Measurements from ENCODE around the gene MYOCOS.

Gene MYOCOS

DNA sequence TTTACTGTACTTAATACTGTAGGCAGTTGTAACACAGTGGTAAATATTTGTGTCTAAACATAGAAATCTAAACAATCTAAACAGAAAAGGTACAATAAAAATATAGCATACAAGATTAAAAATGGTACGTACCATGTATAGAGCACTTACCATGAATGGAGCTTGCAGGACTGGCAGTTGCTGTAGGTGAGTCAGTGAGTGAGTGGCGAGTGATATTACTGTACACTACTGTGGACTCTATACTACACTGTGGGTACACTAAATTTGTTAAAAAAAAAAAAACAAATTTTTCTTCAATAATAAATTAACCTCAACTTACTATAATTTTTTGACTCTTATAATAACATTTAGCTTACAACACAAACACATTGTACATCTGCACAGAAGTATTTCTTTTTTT, 39.5 kb upstream of the MYOCOS start:
- Histone ChIP-seq H4K12ac (ENCODE audit: low read depth, low read length) (no peak overlapping the region), H3K23ac (ENCODE audit: low read length) (no peak overlapping the region), H3K18ac (ENCODE audit: low read length) (no peak overlapping the region), H3K9me3 (ENCODE audit: insufficient read depth, low read depth, low read length) (no peaks in the 10 kb centered on the region), H4K91ac (ENCODE audit: low read depth, low read length) (no peak overlapping the region), H3K27ac (ENCODE audit: low read depth, low read length) (no peak overlapping the region), H2BK12ac (ENCODE audit: low read length) (no peak overlapping the region), H2BK5ac (ENCODE audit: low read depth, low read length, poor library complexity) (no peak overlapping the region), H2BK120ac (ENCODE audit: insufficient read depth, low read length, poor library complexity) (no peak overlapping the region), H4K8ac (ENCODE audit: low read depth, low read length) (no peak overlapping the region), H3K14ac (ENCODE audit: low read length) (no peak overlapping the region), H3K4ac (ENCODE audit: low read depth, low read length) (no peak overlapping the region), H3K9ac (ENCODE audit: low read length) (no peak overlapping the region), H2AFZ (ENCODE audit: insufficient read depth, low read length, poor library complexity) (no peak overlapping the region), H2AK5ac (ENCODE audit: low read length) (no peak overlapping the region), H3K79me2 (ENCODE audit: control insufficient read depth, insufficient read depth, low read length, poor library complexity) (no peaks in the 10 kb centered on the region), H3K79me1 (ENCODE audit: low read length) (no peaks in the 10 kb centered on the region), H3K36me3 (ENCODE audit: control insufficient read depth in 1 of 2, insufficient read depth in 2 of 2, low read length in 2 of 2) (peaks cover 26 to 42% of the 10 kb centered on the region in 2 experiments), H3K4me2 (ENCODE audit: low read length) (no peak overlapping the region), H3K4me1 (ENCODE audit: control insufficient read depth in 1 of 2, insufficient read depth in 2 of 2, low read length in 2 of 2) (no peaks in the 10 kb centered on the region), H3K4me3 (ENCODE audit: low read depth, low read length) (no peak overlapping the region), H3K27me3 (ENCODE audit: insufficient read depth, low read length) (no peaks in the 10 kb centered on the region)
- no CpG with 5 or more reads among the region's 2 CpGs for WGBS (ENCODE audit: extremely low coverage, insufficient coverage, insufficient read length)
- DNase-seq: no peak

DNA sequence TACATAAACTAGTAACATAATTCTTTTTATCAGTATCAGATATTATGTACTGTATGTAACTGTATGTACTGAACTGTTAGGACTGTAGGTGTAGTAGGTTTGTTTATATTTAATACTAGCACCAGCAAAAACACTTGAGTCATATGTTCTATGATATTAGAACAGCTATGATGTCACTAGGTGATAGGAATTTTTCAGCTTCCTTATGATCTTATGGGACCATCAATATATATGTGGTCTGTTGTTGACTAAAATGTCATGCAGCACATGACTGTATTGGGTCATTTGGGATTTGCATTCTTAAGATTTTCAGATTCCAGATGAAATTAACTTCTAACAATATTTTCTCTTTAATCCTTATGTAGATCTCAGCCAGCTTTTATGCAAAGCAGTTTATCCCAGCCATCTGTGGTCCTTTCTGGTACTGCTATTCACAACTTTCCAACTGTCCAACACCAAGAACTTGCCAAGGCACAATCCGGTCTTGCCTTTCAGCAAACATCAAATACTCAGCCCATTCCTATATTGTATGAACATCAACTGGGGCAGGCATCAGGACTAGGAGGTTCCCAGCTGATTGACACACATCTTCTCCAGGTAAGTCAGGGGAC, 38.3 kb upstream of the MYOCOS start:
- Histone ChIP-seq H2BK120ac (ENCODE audit: insufficient read depth, low read length, poor library complexity) (no peak overlapping the region), H4K12ac (ENCODE audit: low read depth, low read length) (no peak overlapping the region), H3K14ac (ENCODE audit: low read length) (no peak overlapping the region), H2AK5ac (ENCODE audit: low read length) (no peak overlapping the region), H3K4me3 (ENCODE audit: low read depth, low read length) (no peak overlapping the region), H2BK5ac (ENCODE audit: low read depth, low read length, poor library complexity) (no peak overlapping the region), H3K27ac (ENCODE audit: low read depth, low read length) (no peak overlapping the region), H2AFZ (ENCODE audit: insufficient read depth, low read length, poor library complexity) (no peak overlapping the region), H2BK12ac (ENCODE audit: low read length) (no peak overlapping the region), H3K36me3 (ENCODE audit: control insufficient read depth in 1 of 2, insufficient read depth in 2 of 2, low read length in 2 of 2) (peaks cover 22 to 37% of the 10 kb centered on the region in 2 experiments), H3K79me2 (ENCODE audit: control insufficient read depth, insufficient read depth, low read length, poor library complexity) (no peaks in the 10 kb centered on the region), H4K91ac (ENCODE audit: low read depth, low read length) (no peak overlapping the region), H3K9ac (ENCODE audit: low read length) (peak overlapping the region; percentile 72), H3K4me1 (ENCODE audit: control insufficient read depth in 1 of 2, insufficient read depth in 2 of 2, low read length in 2 of 2) (no peaks in the 10 kb centered on the region), H4K8ac (ENCODE audit: low read depth, low read length) (no peak overlapping the region), H3K4ac (ENCODE audit: low read depth, low read length) (no peak overlapping the region), H3K4me2 (ENCODE audit: low read length) (no peak overlapping the region), H3K79me1 (ENCODE audit: low read length) (no peaks in the 10 kb centered on the region), H3K23ac (ENCODE audit: low read length) (no peak overlapping the region), H3K9me3 (ENCODE audit: insufficient read depth, low read depth, low read length) (no peaks in the 10 kb centered on the region), H3K27me3 (ENCODE audit: insufficient read depth, low read length) (no peaks in the 10 kb centered on the region), H3K18ac (ENCODE audit: low read length) (no peak overlapping the region)
- WGBS (ENCODE audit: extremely low coverage, insufficient coverage, insufficient read length): no CpG with 5 or more reads among the region's 1 CpG
- no peak for DNase-seq

DNA sequence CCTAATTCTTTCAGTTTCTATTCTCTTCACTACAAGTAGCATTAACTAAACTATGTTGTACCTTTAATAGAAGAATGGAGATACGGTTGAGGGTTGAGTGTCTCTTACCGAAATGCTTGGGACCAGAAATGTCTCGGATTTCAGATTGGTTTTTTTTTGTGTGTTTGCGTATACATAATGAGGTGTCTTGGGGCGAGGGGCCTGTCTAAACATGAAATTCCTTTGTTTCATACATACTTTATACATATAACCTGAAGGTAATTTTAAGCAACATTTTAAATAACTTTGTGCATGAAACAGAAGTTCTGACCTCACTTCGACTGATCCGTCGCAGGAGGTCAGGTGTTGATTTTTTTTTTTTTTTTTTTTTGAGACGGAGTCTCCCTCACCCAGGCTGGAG, 36.3 kb upstream of the MYOCOS start:
- Histone ChIP-seq H3K27me3 (ENCODE audit: insufficient read depth, low read length) (no peaks in the 10 kb centered on the region), H3K4ac (ENCODE audit: low read depth, low read length) (no peak overlapping the region), H3K23ac (ENCODE audit: low read length) (no peak overlapping the region), H3K79me2 (ENCODE audit: control insufficient read depth, insufficient read depth, low read length, poor library complexity) (no peaks in the 10 kb centered on the region), H3K27ac (ENCODE audit: low read depth, low read length) (no peak overlapping the region), H2AK5ac (ENCODE audit: low read length) (no peak overlapping the region), H2AFZ (ENCODE audit: insufficient read depth, low read length, poor library complexity) (no peak overlapping the region), H3K14ac (ENCODE audit: low read length) (no peak overlapping the region), H2BK12ac (ENCODE audit: low read length) (no peak overlapping the region), H3K79me1 (ENCODE audit: low read length) (no peaks in the 10 kb centered on the region), H3K36me3 (ENCODE audit: control insufficient read depth in 1 of 2, insufficient read depth in 2 of 2, low read length in 2 of 2) (peaks cover 21 to 36% of the 10 kb centered on the region in 2 experiments), H4K91ac (ENCODE audit: low read depth, low read length) (no peak overlapping the region), H4K12ac (ENCODE audit: low read depth, low read length) (no peak overlapping the region), H3K9me3 (ENCODE audit: insufficient read depth, low read depth, low read length) (no peaks in the 10 kb centered on the region), H3K18ac (ENCODE audit: low read length) (no peak overlapping the region), H2BK120ac (ENCODE audit: insufficient read depth, low read length, poor library complexity) (no peak overlapping the region), H3K4me1 (ENCODE audit: control insufficient read depth in 1 of 2, insufficient read depth in 2 of 2, low read length in 2 of 2) (no peaks in the 10 kb centered on the region), H3K4me2 (ENCODE audit: low read length) (no peak overlapping the region), H3K4me3 (ENCODE audit: low read depth, low read length) (no peak overlapping the region), H4K8ac (ENCODE audit: low read depth, low read length) (no peak overlapping the region), H2BK5ac (ENCODE audit: low read depth, low read length, poor library complexity) (no peak overlapping the region), H3K9ac (ENCODE audit: low read length) (no peak overlapping the region)
- no peak for DNase-seq
- WGBS (ENCODE audit: extremely low coverage, insufficient coverage, insufficient read length): no CpG with 5 or more reads among the region's 9 CpGs

DNA sequence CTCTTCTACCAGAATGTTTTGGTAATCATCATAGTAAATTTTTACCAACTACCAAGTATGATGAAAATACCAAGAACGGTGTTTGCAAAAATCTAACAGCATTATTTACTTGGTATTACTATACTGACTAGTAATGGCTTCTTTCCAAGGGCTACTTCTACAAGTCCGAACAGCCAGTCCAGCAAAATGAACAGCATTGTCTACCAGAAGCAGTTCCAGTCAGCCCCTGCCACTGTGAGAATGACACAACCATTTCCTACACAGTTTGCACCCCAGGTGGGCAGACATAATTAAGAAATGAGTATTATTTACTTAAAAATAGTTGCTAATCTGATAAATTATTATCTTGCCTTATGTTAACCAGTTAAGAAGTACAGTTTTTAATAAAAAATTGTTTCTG, 33.8 kb upstream of the MYOCOS start:
- Histone ChIP-seq H3K4me3 (ENCODE audit: low read depth, low read length) (no peak overlapping the region), H4K12ac (ENCODE audit: low read depth, low read length) (no peak overlapping the region), H3K4me2 (ENCODE audit: low read length) (no peak overlapping the region), H3K79me1 (ENCODE audit: low read length) (no peaks in the 10 kb centered on the region), H3K9me3 (ENCODE audit: insufficient read depth, low read depth, low read length) (no peaks in the 10 kb centered on the region), H3K4ac (ENCODE audit: low read depth, low read length) (no peak overlapping the region), H4K91ac (ENCODE audit: low read depth, low read length) (no peak overlapping the region), H3K23ac (ENCODE audit: low read length) (no peak overlapping the region), H3K27me3 (ENCODE audit: insufficient read depth, low read length) (no peaks in the 10 kb centered on the region), H2AK5ac (ENCODE audit: low read length) (no peak overlapping the region), H2BK5ac (ENCODE audit: low read depth, low read length, poor library complexity) (no peak overlapping the region), H3K14ac (ENCODE audit: low read length) (no peak overlapping the region), H2BK120ac (ENCODE audit: insufficient read depth, low read length, poor library complexity) (no peak overlapping the region), H3K18ac (ENCODE audit: low read length) (no peak overlapping the region), H2BK12ac (ENCODE audit: low read length) (no peak overlapping the region), H3K36me3 (ENCODE audit: control insufficient read depth in 1 of 2, insufficient read depth in 2 of 2, low read length in 2 of 2) (peaks cover 23 to 45% of the 10 kb centered on the region in 2 experiments), H4K8ac (ENCODE audit: low read depth, low read length) (no peak overlapping the region), H3K27ac (ENCODE audit: low read depth, low read length) (no peak overlapping the region), H3K4me1 (ENCODE audit: control insufficient read depth in 1 of 2, insufficient read depth in 2 of 2, low read length in 2 of 2) (no peaks in the 10 kb centered on the region), H3K9ac (ENCODE audit: low read length) (no peak overlapping the region), H3K79me2 (ENCODE audit: control insufficient read depth, insufficient read depth, low read length, poor library complexity) (no peaks in the 10 kb centered on the region), H2AFZ (ENCODE audit: insufficient read depth, low read length, poor library complexity) (no peak overlapping the region)
- DNase-seq: no peak
- no CpG with 5 or more reads among the region's 2 CpGs for WGBS (ENCODE audit: extremely low coverage, insufficient coverage, insufficient read length)
